H7 (cell line): Measurements from ENCODE around the gene AMY1B. TPM values are rescaled to one million over a fixed set of nuclear protein-coding genes. Genes with fewer than 3 reads are reported as not detected.
"Not testable (repeated sequence)": the region's sequence is repeated elsewhere in the genome, so short reads cannot be mapped to it uniquely, and the experiment has no call there.

ENCODE experiments used
- DNase-seq: peaks from one replicate; pipeline ENCODE4 v3.0.0; 2012
- H3K27me3 ChIP-seq: 2 replicates; pipeline ENCODE4 v1.6.0; 2011; ENCODE audit warnings: mild to moderate bottlenecking, low read length; ENCODE audit not compliant: control insufficient read depth, insufficient read depth
- H3K36me3 ChIP-seq: replicated peaks from 2 replicates; pipeline ENCODE4 v1.5.1; 2011; ENCODE audit warnings: low read length; ENCODE audit not compliant: control insufficient read depth, insufficient read depth
- H3K4me3 ChIP-seq: 2 replicates; pipeline ENCODE4 v1.5.1; 2011; ENCODE audit warnings: low read depth, mild to moderate bottlenecking, control low read depth, low read length, moderate library complexity; ENCODE audit not compliant: insufficient read depth
- total RNA-seq: library from RNA; depleted of rRNA; stranded (reverse); fragments of >200 nt; shearing (Covaris generic); gene quantifications from 2 replicates; pipeline ENCODE4 v1.2.3, GENCODE V29; 2014; rRNA removed

The AMY1B gene
- not detected in 2 replicates for total RNA-seq

DNA sequence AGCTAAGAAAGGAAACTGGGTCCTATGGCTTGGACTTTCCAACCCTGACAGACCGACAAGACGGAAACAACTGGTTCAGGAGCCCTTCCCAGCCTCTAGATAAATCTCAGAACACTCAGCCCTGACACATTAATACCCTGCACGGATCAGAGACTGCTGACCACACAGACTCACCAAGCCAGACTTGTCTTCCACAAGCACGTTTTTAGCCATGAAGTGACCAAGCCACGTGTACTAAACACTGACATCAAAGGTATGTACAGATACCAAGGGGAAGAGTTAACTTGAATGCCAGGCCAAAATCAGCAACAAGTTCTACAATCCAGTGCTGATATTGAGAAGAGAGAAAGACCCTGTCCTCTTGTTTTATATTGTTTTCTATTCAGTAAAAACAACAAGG lies at the start of gene AMY1B:
Gene AMY1B, minus strand, starts transcription at position 101 of the 400 bp plus-strand sequence. CDS start 571 bp downstream, outside the sequence.
- DNase-seq, H3K36me3 ChIP-seq, H3K4me3 ChIP-seq, H3K27me3 ChIP-seq: not testable (repeated sequence)

DNA sequence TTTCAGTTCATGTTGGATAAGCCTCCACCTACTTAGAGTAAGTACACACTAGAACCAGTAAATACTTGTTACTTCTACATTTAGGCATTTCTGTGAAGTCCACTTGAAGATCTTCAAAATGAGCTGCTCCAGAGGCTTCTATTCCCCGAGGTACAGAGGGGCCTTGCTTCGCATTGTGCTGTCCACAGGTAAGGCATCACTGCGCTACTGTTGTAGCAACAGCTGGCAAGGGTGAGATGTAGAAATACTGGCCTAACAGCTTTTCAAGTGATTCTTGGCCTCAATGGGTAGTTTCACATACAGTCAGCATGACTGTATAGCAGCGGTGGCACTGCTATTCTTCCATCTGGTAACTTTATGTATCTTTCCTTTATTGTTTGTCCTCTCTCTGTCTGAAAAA lies 49.0 kb upstream of the AMY1B start:
- H3K36me3 ChIP-seq, H3K27me3 ChIP-seq, DNase-seq, H3K4me3 ChIP-seq: not testable (repeated sequence)

DNA sequence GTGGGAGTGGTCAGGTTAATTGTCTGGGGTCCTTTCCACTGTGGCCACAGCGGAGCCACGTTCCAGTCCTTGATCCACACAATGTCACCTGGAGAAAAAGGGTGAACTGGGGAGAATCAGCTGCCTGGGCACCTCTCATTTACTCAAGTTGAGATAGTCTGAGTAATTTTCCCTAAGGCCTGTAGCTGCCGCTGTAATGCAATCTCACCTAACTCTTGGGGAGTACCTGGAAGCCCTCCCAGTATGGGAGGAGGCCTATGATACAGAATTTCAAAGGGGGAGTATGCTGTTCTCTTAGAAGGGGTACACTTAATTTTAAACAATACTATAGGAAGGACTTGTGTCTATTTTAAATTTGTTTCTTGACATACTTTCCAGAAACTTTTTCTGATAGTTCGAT lies 48.4 kb upstream of the AMY1B start:
- not testable (repeated sequence) for DNase-seq, H3K27me3 ChIP-seq, H3K4me3 ChIP-seq, H3K36me3 ChIP-seq

DNA sequence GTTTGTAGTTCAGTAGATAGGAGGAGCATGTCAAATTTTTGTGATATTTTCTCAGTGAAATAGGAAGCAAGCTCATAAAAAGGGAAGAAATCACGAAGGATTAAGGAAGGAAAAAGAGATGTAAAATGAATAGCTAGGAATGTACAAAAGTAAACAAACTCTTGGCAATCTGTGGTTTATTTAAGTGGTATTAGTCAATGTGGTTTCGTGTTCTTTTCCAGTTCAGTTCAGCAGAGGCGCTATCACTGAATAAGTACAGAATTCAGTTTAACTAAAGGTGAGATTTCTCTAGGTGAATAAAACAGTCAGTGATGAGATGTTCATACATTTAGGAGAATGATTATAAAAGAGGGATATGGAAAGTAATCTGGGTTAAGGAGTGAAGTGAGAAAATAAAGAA lies 42.0 kb upstream of the AMY1B start:
- H3K27me3 ChIP-seq, DNase-seq, H3K4me3 ChIP-seq, H3K36me3 ChIP-seq: not testable (repeated sequence)

DNA sequence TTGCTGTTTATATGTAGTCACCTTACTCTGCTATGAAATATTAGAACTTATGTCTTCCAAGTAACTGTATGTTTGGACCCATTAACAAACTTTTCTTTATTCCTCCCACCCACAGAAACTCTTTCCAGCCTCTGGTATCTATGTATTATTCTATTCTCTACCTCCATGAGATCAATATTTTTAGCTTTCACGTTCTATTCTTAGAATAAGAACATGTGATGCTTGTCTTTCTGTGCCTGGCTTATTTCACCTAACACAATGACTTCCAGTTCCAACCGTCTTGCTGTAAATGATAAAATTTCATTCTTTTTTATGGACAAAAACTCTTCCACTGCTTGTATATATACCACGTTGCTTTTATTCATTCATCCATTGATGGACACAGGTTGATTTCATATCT lies 39.3 kb upstream of the AMY1B start:
- DNase-seq, H3K27me3 ChIP-seq, H3K36me3 ChIP-seq, H3K4me3 ChIP-seq: not testable (repeated sequence)

DNA sequence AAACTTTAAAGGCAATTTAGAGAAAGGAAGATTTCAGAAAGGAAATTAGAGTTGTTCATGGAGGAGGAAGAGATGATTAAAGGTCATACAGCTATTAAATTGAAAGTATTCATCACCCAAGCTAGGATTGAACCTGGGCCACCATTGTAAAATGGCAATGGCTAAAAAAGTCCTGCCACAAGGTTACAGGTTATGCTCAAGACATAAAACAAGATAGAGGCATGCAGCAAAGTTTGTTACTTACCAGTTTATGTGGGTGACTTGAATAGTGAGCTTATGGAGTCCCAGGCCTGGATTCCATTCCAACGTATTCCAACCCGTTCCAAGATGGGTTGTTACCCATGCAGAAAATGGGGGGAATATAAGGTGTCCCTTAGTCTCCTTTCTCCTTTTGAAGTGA lies 25.5 kb upstream of the AMY1B start:
- DNase-seq, H3K36me3 ChIP-seq, H3K27me3 ChIP-seq, H3K4me3 ChIP-seq: not testable (repeated sequence)

DNA sequence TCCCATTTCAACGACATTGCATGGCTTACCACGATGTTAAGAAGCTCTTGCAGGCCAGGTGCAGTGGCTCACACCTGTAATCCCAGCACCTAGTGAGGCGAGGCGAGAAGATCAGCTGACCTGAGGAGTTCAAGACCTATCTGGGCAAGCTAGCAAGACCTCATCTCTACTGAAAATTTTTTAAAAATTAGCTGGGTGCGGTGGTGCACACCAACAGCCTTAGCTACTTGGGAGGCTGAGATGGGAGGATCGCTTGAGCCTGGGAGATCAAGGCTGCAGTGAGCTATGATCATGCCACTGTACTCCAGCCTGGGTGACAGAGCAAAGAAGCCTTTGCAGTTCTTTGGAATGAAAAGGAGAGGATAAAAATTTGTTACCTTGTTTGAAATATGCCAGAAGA lies 21.4 kb upstream of the AMY1B start:
- not testable (repeated sequence) for H3K36me3 ChIP-seq, H3K4me3 ChIP-seq, DNase-seq, H3K27me3 ChIP-seq

DNA sequence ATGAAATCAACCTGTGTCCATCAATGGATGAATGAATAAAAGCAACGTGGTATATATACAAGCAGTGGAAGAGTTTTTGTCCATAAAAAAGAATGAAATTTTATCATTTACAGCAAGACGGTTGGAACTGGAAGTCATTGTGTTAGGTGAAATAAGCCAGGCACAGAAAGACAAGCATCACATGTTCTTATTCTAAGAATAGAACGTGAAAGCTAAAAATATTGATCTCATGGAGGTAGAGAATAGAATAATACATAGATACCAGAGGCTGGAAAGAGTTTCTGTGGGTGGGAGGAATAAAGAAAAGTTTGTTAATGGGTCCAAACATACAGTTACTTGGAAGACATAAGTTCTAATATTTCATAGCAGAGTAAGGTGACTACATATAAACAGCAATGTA lies 14.4 kb upstream of the AMY1B start:
- not testable (repeated sequence) for H3K4me3 ChIP-seq, DNase-seq, H3K36me3 ChIP-seq, H3K27me3 ChIP-seq

DNA sequence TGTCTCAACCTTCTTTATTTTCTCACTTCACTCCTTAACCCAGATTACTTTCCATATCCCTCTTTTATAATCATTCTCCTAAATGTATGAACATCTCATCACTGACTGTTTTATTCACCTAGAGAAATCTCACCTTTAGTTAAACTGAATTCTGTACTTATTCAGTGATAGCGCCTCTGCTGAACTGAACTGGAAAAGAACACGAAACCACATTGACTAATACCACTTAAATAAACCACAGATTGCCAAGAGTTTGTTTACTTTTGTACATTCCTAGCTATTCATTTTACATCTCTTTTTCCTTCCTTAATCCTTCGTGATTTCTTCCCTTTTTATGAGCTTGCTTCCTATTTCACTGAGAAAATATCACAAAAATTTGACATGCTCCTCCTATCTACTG lies 11.7 kb upstream of the AMY1B start:
- not testable (repeated sequence) for DNase-seq, H3K27me3 ChIP-seq, H3K4me3 ChIP-seq, H3K36me3 ChIP-seq

DNA sequence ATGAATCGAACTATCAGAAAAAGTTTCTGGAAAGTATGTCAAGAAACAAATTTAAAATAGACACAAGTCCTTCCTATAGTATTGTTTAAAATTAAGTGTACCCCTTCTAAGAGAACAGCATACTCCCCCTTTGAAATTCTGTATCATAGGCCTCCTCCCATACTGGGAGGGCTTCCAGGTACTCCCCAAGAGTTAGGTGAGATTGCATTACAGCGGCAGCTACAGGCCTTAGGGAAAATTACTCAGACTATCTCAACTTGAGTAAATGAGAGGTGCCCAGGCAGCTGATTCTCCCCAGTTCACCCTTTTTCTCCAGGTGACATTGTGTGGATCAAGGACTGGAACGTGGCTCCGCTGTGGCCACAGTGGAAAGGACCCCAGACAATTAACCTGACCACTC lies 5.2 kb upstream of the AMY1B start:
- not testable (repeated sequence) for DNase-seq, H3K27me3 ChIP-seq, H3K36me3 ChIP-seq, H3K4me3 ChIP-seq

DNA sequence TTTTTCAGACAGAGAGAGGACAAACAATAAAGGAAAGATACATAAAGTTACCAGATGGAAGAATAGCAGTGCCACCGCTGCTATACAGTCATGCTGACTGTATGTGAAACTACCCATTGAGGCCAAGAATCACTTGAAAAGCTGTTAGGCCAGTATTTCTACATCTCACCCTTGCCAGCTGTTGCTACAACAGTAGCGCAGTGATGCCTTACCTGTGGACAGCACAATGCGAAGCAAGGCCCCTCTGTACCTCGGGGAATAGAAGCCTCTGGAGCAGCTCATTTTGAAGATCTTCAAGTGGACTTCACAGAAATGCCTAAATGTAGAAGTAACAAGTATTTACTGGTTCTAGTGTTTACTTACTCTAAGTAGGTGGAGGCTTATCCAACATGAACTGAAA lies 4.7 kb upstream of the AMY1B start:
- not testable (repeated sequence) for H3K27me3 ChIP-seq, H3K36me3 ChIP-seq, DNase-seq, H3K4me3 ChIP-seq

DNA sequence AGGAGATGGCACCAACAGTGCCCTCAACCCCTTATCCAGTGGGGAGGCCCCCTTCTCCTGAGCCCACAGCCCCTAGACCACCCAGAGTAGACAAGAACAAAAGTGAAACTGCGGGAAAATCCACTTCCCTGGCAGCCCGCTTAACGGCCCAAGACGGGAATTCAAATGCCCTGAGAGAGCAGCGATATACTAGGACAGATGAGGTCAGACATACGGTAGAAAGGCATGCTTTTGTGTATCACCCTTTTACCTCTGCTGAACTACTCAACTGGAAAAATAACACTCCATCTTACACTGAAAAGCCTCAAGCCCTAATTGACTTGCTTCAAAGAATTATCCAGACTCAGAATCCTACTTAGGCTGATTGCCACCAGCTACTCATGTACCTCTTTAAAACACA lies 1.4 kb upstream of the AMY1B start:
- H3K36me3 ChIP-seq, H3K4me3 ChIP-seq, H3K27me3 ChIP-seq, DNase-seq: not testable (repeated sequence)

DNA sequence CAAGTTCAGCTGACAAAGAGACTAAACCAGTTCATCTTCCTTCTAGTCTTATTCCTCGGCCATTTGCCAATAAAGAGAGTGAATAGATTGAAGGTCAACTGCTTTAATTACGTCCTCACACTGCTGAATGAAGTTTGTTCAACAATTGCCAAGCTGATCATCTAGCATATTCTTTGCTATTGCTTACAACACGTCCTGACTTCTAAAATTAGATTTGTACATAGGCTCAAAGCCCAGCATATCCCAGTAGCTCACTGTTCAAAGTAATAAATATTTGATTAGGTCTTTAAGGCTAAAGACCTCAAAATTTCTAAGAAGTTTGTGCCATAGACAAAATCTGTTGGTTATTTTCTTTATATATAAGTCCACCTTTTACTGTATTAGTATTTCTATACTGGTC lies 19.7 kb downstream of the AMY1B start:
- H3K27me3 ChIP-seq, H3K4me3 ChIP-seq, H3K36me3 ChIP-seq, DNase-seq: not testable (repeated sequence)

DNA sequence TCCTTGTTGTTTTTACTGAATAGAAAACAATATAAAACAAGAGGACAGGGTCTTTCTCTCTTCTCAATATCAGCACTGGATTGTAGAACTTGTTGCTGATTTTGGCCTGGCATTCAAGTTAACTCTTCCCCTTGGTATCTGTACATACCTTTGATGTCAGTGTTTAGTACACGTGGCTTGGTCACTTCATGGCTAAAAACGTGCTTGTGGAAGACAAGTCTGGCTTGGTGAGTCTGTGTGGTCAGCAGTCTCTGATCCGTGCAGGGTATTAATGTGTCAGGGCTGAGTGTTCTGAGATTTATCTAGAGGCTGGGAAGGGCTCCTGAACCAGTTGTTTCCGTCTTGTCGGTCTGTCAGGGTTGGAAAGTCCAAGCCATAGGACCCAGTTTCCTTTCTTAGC lies 40.5 kb downstream of the AMY1B start, which contains the start of gene AMY1A:
Gene AMY1A, plus strand, starts transcription at position 301 of the 400 bp plus-strand sequence. CDS start 571 bp downstream, outside the sequence.
- not testable (repeated sequence) for H3K27me3 ChIP-seq, H3K36me3 ChIP-seq, DNase-seq, H3K4me3 ChIP-seq

DNA sequence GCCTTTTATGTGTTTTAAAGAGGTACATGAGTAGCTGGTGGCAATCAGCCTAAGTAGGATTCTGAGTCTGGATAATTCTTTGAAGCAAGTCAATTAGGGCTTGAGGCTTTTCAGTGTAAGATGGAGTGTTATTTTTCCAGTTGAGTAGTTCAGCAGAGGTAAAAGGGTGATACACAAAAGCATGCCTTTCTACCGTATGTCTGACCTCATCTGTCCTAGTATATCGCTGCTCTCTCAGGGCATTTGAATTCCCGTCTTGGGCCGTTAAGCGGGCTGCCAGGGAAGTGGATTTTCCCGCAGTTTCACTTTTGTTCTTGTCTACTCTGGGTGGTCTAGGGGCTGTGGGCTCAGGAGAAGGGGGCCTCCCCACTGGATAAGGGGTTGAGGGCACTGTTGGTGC lies 41.9 kb downstream of the AMY1B start:
- H3K36me3 ChIP-seq, H3K27me3 ChIP-seq, H3K4me3 ChIP-seq, DNase-seq: not testable (repeated sequence)

DNA sequence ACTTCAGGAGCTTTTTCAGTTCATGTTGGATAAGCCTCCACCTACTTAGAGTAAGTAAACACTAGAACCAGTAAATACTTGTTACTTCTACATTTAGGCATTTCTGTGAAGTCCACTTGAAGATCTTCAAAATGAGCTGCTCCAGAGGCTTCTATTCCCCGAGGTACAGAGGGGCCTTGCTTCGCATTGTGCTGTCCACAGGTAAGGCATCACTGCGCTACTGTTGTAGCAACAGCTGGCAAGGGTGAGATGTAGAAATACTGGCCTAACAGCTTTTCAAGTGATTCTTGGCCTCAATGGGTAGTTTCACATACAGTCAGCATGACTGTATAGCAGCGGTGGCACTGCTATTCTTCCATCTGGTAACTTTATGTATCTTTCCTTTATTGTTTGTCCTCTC lies 45.1 kb downstream of the AMY1B start:
- DNase-seq, H3K27me3 ChIP-seq, H3K4me3 ChIP-seq, H3K36me3 ChIP-seq: not testable (repeated sequence)
